PC-3 (cell line): ENCODE data around the gene MROH2A.

Source experiments
- EZH2 ChIP-seq: fragments of 300-600 bp; sonication (generic); IDR thresholded peaks from one replicate; pipeline ENCODE4 v1.6.1; 2017; ENCODE audit warnings: antibody characterized with exemption, mild to moderate bottlenecking, low read length; ENCODE audit not compliant: unreplicated experiment
- EZH2phosphoT487 ChIP-seq: fragments of 300-600 bp; sonication (generic); IDR thresholded peaks from 2 replicates; pipeline ENCODE4 v1.6.1; 2018; ENCODE audit warnings: mild to moderate bottlenecking, antibody characterized with exemption, low read length, borderline replicate concordance
- TF ChIP-seq, protein P1 (sequence below): fragments of 300-600 bp; sonication (generic); conservative IDR thresholded peaks from 2 replicates; pipeline ENCODE4 v1.5.1; 2017; ENCODE audit warnings: antibody characterized with exemption, low read depth, mild to moderate bottlenecking, low read length

DNA sequence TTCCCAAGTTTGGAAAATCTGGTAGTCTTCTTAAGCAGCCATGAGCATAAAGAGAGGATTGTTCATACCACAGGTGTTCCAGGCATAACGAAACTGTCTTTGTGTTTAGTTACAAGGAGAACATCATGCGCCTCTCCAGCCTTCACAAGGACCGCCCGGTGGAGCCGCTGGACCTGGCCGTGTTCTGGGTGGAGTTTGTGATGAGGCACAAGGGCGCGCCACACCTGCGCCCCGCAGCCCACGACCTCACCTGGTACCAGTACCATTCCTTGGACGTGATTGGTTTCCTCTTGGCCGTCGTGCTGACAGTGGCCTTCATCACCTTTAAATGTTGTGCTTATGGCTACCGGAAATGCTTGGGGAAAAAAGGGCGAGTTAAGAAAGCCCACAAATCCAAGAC lies 6.0 kb upstream of the MROH2A start:
- TF ChIP-seq, protein P1, sequence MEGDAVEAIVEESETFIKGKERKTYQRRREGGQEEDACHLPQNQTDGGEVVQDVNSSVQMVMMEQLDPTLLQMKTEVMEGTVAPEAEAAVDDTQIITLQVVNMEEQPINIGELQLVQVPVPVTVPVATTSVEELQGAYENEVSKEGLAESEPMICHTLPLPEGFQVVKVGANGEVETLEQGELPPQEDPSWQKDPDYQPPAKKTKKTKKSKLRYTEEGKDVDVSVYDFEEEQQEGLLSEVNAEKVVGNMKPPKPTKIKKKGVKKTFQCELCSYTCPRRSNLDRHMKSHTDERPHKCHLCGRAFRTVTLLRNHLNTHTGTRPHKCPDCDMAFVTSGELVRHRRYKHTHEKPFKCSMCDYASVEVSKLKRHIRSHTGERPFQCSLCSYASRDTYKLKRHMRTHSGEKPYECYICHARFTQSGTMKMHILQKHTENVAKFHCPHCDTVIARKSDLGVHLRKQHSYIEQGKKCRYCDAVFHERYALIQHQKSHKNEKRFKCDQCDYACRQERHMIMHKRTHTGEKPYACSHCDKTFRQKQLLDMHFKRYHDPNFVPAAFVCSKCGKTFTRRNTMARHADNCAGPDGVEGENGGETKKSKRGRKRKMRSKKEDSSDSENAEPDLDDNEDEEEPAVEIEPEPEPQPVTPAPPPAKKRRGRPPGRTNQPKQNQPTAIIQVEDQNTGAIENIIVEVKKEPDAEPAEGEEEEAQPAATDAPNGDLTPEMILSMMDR, result no peak
- TF ChIP-seq EZH2phosphoT487 (no peak), EZH2 (no peak)
